Stimulated activated CD4-positive, alpha-beta T cell treated with anti-CD3 and anti-CD28 coated beads, Interleukin-15, amount 100 ng/mL, for 24 hours (primary cell): ENCODE measurements around the gene ARFGEF3.

ENCODE experiments used
- DNase-seq: peaks from one replicate; pipeline ENCODE4 v3.0.0-alpha.2; 2020

ARFGEF3 gene

GRCh38 chr6:138218449-138218848 is 56.7 kb downstream of the ARFGEF3 start, which contains the start of gene PBOV1:
Gene PBOV1, minus strand, starts transcription at chr6:138218491. Its CDS starts 96 bp downstream, at chr6:138218395.
- DNase-seq, result no peak

GRCh38 chr6:138219398-138219797 is 57.7 kb downstream of the ARFGEF3 start:
- DNase-seq, result no peak

- DNase-seq, result no peak
These were observed 58.2 kb downstream of the ARFGEF3 start for GRCh38 chr6:138219901-138220300.

- no peak for DNase-seq
These were observed 61.3 kb downstream of the ARFGEF3 start for GRCh38 chr6:138222901-138223546.

- DNase-seq, result no peak
These were observed 64.2 kb downstream of the ARFGEF3 start for GRCh38 chr6:138225953-138226352.

- DNase-seq, result no peak
These were observed 65.1 kb downstream of the ARFGEF3 start for GRCh38 chr6:138226700-138227315.

- DNase-seq, result no peak
These were observed 65.6 kb downstream of the ARFGEF3 start for GRCh38 chr6:138227316-138227781.

- no peak for DNase-seq
These were observed 67.3 kb downstream of the ARFGEF3 start for GRCh38 chr6:138229072-138229471.

- DNase-seq, result no peak
These were observed 68.0 kb downstream of the ARFGEF3 start for GRCh38 chr6:138229663-138230179.

- no peak for DNase-seq
These were observed 68.5 kb downstream of the ARFGEF3 start for GRCh38 chr6:138230221-138230620.

- no peak for DNase-seq
These were observed 69.1 kb downstream of the ARFGEF3 start for GRCh38 chr6:138230759-138231380.

GRCh38 chr6:138231381-138231886 is 69.7 kb downstream of the ARFGEF3 start:
- no peak for DNase-seq

GRCh38 chr6:138234363-138234762 is 72.6 kb downstream of the ARFGEF3 start:
- DNase-seq, result no peak

GRCh38 chr6:138235205-138235604 is 73.5 kb downstream of the ARFGEF3 start:
- DNase-seq, result no peak

GRCh38 chr6:138235693-138236092 is 74.0 kb downstream of the ARFGEF3 start:
- DNase-seq, result no peak

GRCh38 chr6:138237463-138237862 is 75.7 kb downstream of the ARFGEF3 start:
- DNase-seq, result no peak

- no peak for DNase-seq
These were observed 76.6 kb downstream of the ARFGEF3 start for GRCh38 chr6:138238368-138238767.

GRCh38 chr6:138239774-138240173 is 78.0 kb downstream of the ARFGEF3 start:
- DNase-seq, result no peak

GRCh38 chr6:138240476-138241245 is 78.9 kb downstream of the ARFGEF3 start:
- no peak for DNase-seq

- DNase-seq, result no peak
These were observed 79.6 kb downstream of the ARFGEF3 start for GRCh38 chr6:138241381-138241780.

GRCh38 chr6:138241934-138242333 is 80.2 kb downstream of the ARFGEF3 start:
- no peak for DNase-seq

- no peak for DNase-seq
These were observed 81.4 kb downstream of the ARFGEF3 start for GRCh38 chr6:138242987-138243592.
